ENCODE results near the gene ENDOG. TPM values are rescaled to one million over a fixed set of nuclear protein-coding genes. Genes with fewer than 3 reads are reported as not detected.
"Not testable (repeated sequence)": the region's sequence is repeated elsewhere in the genome, so short reads cannot be mapped to it uniquely, and the experiment has no call there.

ENDOG gene
- total RNA-seq, 4 donors from 2014 or later, result 9.9 to 53.6 (median 40.5) TPM

DNA sequence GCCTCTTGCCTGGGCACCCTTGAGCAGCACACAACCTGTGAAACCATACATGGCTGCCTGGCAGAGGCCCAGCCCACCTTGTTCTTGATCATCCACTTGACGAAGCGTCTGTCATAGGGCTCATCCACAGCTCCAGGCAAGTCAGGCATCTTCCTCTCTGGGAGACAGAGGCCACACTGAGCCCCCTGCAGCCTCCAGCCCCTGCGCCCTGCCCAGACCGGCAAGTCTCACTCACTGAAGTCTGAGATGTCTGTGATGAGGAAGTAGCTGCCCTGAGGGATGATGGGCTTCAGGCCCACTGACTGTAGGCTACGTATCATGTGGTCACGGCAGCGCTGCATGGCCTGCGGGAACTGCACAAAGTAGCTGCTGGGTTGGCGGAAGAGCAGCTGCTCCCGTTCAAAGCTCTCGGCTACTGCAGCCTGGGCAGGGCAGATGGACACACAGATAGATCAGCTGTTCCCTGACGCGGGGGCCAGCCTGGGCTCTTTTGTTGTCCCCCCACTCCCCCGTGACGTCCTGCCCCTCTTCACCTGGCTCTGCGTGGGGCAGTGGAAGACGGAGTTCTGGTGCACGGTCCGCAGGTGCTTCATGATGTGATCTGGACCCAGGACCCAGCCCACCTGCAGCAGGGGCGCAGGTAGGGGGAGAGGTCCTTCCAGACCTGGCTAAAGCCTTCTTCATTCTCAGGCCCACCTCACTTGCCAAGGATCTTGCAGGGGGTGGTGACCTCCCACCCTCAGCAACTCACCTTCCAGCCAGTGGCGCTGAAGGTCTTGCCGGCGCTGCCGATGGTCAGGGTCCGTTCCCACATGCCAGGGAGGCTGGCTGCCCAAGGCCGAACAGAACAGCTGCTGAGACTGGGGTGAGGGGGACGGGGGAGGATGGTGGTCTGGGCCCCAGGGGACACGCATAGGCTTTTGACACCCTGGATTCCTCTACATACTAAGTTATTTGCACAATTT, 17.2 kb downstream of the ENDOG start:
- TF ChIP-seq POLR2A (IDR thresholded peaks at IDR 0.05), result no peak
- TF ChIP-seq, protein P1, sequence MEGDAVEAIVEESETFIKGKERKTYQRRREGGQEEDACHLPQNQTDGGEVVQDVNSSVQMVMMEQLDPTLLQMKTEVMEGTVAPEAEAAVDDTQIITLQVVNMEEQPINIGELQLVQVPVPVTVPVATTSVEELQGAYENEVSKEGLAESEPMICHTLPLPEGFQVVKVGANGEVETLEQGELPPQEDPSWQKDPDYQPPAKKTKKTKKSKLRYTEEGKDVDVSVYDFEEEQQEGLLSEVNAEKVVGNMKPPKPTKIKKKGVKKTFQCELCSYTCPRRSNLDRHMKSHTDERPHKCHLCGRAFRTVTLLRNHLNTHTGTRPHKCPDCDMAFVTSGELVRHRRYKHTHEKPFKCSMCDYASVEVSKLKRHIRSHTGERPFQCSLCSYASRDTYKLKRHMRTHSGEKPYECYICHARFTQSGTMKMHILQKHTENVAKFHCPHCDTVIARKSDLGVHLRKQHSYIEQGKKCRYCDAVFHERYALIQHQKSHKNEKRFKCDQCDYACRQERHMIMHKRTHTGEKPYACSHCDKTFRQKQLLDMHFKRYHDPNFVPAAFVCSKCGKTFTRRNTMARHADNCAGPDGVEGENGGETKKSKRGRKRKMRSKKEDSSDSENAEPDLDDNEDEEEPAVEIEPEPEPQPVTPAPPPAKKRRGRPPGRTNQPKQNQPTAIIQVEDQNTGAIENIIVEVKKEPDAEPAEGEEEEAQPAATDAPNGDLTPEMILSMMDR (IDR thresholded peaks at IDR 0.05), result no peak
- Histone ChIP-seq H3K27ac (no peak overlapping the region), H3K4me1 (no peaks in the 10 kb centered on the region), H3K9me3 (no peaks in the 10 kb centered on the region), H3K27me3 (no peaks in the 10 kb centered on the region), H3K4me3 (no peak overlapping the region), H3K36me3 (no peaks in the 10 kb centered on the region)
- no peak for DNase-seq

DNA sequence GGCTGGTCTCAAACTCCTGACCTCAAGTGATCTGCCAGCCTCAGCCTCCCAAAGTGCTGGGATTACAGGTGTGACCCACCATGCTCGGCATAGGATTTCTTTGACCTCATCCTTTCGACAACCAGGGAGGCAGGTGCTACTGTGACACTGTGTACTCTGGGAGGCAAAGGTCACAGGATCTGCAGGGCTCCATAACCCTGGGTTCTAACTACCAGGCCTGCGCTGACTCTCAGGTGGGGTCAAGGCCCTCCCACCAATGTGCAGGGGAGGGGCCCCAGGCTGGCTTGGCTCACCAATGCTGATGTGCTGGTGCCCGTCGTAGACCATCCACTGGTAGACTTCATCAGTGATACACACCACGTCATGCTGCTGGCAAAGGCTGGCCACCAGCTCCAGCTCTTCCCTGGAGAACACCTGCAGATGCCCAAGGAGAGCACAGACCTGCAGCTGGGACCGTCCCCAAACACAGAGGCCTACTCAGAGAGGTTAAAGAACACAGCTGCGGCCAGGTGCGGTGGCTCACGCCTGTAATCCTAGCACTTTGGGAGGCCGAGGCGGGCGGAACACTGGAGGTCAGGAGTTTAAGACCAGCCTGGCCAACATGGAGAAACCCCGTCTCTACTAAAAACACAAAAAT, 18.3 kb downstream of the ENDOG start:
- TF ChIP-seq POLR2A (IDR thresholded peaks at IDR 0.05), result no peak
- TF ChIP-seq, protein P1 (IDR thresholded peaks at IDR 0.05), result no peak
- Histone ChIP-seq H3K9me3 (no peaks in the 10 kb centered on the region), H3K4me3 (no peak overlapping the region), H3K4me1 (no peaks in the 10 kb centered on the region), H3K27ac (no peak overlapping the region), H3K36me3 (no peaks in the 10 kb centered on the region), H3K27me3 (no peaks in the 10 kb centered on the region)
- no peak for DNase-seq

DNA sequence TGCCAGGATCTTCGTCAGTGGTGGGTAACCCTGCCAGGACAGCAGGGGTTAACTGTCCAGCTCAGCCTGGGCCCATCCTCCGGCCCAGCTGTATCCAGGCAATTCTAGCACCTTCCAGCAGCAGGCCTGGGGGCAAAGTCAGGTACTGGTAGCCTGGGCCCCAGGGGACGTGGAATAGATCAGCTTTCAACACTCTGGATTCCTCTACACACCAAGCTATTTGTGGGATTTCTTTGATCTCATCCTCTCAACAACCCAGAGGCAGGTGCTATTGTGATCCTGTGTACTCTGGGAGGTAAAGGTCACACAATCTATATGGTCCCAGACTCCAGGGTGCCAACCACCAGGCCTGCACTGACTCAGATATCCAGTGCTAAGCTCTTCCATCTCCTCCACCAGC, 20.0 kb downstream of the ENDOG start:
- Histone ChIP-seq H3K36me3 (no peaks in the 10 kb centered on the region), H3K4me1 (no peaks in the 10 kb centered on the region), H3K9me3 (no peaks in the 10 kb centered on the region), H3K27me3 (no peaks in the 10 kb centered on the region), H3K4me3 (no peak overlapping the region), H3K27ac (no peak overlapping the region)
- DNase-seq, result no peak
- TF ChIP-seq, protein P1 (IDR thresholded peaks at IDR 0.05), result no peak
- no peak for TF ChIP-seq POLR2A (IDR thresholded peaks at IDR 0.05)

DNA sequence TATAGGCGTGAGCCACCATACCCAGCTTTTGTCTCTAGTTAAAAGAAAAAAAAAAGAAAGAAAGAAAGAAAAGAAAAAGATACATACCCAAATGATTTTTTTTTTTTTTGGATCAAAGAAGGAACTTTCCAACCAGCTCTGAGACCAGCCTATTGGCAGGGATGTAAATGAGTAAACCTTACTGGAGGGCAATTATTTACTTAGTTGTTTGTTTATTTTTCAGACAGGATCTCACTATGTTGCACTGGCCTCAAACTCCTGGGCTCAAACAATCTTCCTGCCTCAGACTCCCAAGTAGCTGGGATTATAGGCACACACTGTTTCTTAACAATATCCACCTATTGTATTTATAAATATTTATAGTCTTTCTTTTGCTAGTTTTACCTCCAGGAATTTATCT, 22.2 kb downstream of the ENDOG start:
- no peaks in the 10 kb centered on the region for H3K4me1 ChIP-seq
- no peaks in the 10 kb centered on the region for H3K27me3 ChIP-seq
- H3K36me3 ChIP-seq, result no peaks in the 10 kb centered on the region
- H3K4me3 ChIP-seq, result no peak overlapping the region
- no peak for TF ChIP-seq POLR2A (IDR thresholded peaks at IDR 0.05)
- TF ChIP-seq, protein P1 (IDR thresholded peaks at IDR 0.05), result no peak
- H3K27ac ChIP-seq, result no peak overlapping the region
- no peak for DNase-seq
- no peaks in the 10 kb centered on the region for H3K9me3 ChIP-seq

DNA sequence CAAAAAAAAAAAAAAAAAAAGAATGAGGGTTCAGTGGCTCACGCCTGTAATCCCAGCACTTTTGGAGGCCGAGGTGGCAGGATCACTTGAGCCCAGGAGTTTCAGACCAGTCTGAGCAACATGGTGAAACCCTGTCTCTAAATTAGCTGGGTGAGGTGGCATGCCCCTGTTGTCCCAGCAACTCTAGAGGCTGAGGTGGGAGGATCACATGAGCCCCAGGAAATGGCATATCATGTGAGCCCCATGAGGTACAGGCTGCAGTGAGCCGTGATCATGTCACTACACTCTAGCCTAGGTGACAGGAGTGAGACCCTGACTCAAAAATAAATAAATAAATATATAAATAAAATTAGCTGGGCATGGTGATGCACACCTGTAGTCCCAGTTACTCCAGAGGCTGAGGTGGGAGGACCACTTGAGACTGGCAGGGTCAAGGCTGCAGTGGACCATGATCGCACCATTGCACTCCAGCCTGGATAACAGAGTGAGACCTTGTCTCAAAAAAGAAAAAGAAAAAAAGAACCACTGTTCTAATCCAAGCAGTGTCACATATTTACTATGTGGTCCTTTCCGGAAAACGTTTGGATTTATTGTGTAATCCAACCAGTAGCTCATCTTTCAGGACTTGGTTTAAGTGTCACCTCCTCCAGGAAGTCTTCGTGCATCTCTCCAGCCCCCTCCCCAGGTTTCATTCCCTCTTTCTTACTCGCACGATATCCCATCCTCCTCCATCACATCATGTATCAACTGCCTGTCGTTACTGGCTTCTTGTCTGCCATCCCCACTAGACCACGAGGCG, 23.6 kb downstream of the ENDOG start:
- Histone ChIP-seq H3K9me3 (no peaks in the 10 kb centered on the region), H3K27ac (no peak overlapping the region), H3K4me3 (no peak overlapping the region), H3K27me3 (no peaks in the 10 kb centered on the region), H3K36me3 (no peaks in the 10 kb centered on the region), H3K4me1 (no peaks in the 10 kb centered on the region)
- TF ChIP-seq, protein P1 (IDR thresholded peaks at IDR 0.05), result no peak
- no peak for TF ChIP-seq POLR2A (IDR thresholded peaks at IDR 0.05)
- no peak for DNase-seq

DNA sequence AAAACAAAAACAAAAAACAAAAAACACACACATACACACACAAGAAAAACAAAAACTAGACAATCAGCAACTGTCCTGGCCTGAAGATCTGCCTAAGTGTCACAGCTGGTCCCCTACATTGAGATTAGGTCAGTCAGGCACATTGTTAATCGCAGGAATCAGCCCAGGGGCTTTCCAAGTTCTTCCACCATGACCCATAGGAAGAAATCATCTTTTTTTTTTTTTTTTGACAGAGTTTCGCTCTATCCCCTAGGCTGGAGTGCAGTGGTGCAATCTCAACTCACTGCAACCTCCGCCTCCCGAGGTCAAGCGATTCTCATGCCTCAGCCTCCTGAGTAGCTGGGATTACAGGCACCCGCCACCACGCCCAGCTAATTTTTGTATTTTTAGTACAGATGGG, 24.9 kb downstream of the ENDOG start:
- H3K9me3 ChIP-seq, H3K4me3 ChIP-seq, H3K4me1 ChIP-seq, H3K27me3 ChIP-seq, H3K36me3 ChIP-seq, DNase-seq, H3K27ac ChIP-seq: not testable (repeated sequence)

All from Peyer's patch (tissue), 4 donors.